Thyroid gland (tissue), 4 donors: ENCODE results near the gene PRKCE.

ENCODE experiments used
- CTCF ChIP-seq, 6 experiments: fragments of 200-600 bp in 3 of 6; fragments of 450-650 bp in 3 of 6; sonication (generic) in 3 of 6; IDR thresholded peaks; one replicate each; pipeline ENCODE4 v1.5.1; 2016 to 2019; ENCODE audit warnings: antibody characterized with exemption in 6 of 6, mild to moderate bottlenecking in 2 of 6, inconsistent platforms in 1 of 6, moderate library complexity in 1 of 6
- POLR2A ChIP-seq, 2 donors: fragments of 450-650 bp; IDR thresholded peaks; one replicate each; pipeline ENCODE4 v1.6.1; 2017; ENCODE audit warnings: antibody characterized with exemption in 2 of 2, mild to moderate bottlenecking in 2 of 2, moderate library complexity in 1 of 2

GRCh38 chr2:45759310-45759851, 107.9 kb downstream of the PRKCE start:
- TF ChIP-seq CTCF (IDR thresholded peaks at IDR 0.05) (no peak), POLR2A (IDR thresholded peaks at IDR 0.05) (no peak)
